Epithelial cell of prostate (primary cell): ENCODE results near the gene HYKK.
"Not testable (repeated sequence)": the region's sequence is repeated elsewhere in the genome, so short reads cannot be mapped to it uniquely, and the experiment has no call there.

Experiments used
- DNase-seq: peaks from one replicate; pipeline ENCODE4 v3.0.0-alpha.2; 2011; ENCODE audit warnings: low read depth, low spot score
- H3K27ac ChIP-seq: fragments of 450-650 bp; 2 replicates; pipeline ENCODE4 v1.5.1; 2017; ENCODE audit warnings: mild to moderate bottlenecking

Gene HYKK

GRCh38 chr15:78539464-78540140 is 32.2 kb downstream of the HYKK start:
- DNase-seq: not testable (repeated sequence)

DNA sequence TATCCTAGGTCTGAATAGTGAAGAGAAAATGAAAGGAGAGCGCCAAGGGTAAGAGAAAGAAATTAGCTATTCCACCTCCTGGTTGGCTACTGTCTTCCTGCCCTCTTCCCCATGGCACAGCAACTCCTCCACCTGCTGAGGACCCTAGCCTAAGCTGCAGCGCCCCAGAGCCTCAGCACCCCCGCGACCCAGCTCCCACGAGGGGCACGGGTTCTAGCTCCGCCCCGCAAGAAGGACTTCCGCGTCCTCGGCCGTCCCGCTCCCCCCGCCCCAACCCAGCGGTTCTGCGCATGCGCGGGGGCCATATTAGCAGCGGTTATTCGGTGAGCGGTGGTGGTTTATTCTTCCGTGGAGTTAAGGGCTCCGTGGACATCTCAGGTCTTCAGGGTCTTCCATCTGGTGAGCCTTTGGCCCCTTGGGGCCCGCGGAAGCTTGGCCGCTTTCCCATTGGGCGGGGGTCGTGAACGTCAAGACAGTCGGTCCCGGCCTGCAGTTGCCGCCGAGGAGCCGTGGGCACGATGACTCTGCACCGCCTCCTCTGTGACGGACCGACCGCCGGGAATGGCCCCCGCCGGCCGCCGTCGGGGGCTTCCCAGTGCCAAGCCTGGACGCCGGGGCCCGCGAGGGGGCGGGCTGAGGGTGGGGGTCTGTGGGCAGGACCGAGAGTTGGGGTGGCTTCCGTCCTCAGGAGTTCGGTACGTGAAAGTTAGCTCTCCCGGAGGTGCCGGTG is 32.9 kb downstream of the HYKK start, which contains the start of gene PSMA4:
Gene PSMA4, plus strand, starts transcription at position 304 of the 730 bp plus-strand sequence. CDS start 1,484 bp downstream, outside the sequence.
- no peak for DNase-seq
- H3K27ac ChIP-seq: peak within 1 kb of the TSS; percentile 68

More at GRCh38 chr15:78539464-78540140, 32.2 kb downstream of the HYKK start:
- peak overlapping the region; percentile 68 for H3K27ac ChIP-seq

GRCh38 chr15:78540871-78541743 is 33.7 kb downstream of the HYKK start:
- no peak for DNase-seq
- peak overlapping the region; percentile 68 for H3K27ac ChIP-seq

DNA sequence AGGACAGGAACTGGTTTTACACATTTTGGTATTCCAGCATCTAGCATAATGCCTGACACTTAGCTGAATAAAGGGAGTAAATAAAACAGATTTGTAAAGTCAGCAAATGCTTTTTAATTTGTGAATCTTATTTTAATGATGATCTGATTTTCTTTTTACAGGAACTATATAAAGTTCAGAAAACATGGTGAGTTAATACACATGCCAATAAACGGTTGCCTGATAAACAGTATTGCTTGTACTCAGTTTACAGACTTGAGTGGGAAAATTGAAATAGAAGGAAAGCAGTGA is 34.3 kb downstream of the HYKK start:
- DNase-seq: no peak

DNA sequence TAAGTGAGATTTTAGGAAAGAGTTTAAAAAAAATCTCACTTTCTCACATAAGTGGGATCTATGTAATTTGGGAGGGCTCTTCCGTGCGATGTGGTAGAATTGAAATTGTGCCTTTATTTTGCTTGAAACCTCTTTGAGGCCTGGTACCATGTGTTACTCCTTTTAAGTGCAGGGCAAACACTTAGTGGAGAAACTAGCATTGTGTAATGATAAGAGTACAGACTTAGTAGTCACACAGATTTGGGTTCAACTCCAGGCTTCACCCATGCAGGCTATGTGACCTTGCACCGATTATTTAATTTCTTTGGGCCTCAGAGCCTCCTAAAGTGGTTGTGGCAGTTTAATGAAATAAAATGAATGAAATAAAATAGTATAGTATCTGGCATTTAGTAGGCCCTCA is 35.3 kb downstream of the HYKK start:
- H3K27ac ChIP-seq: no peak overlapping the region
- DNase-seq: no peak

More for the DNA sequence above, 34.3 kb downstream of the HYKK start:
- H3K27ac ChIP-seq: peak overlapping the region; percentile 68

GRCh38 chr15:78550194-78550593 is 42.8 kb downstream of the HYKK start:
- no peak overlapping the region for H3K27ac ChIP-seq
- DNase-seq: no peak

DNA sequence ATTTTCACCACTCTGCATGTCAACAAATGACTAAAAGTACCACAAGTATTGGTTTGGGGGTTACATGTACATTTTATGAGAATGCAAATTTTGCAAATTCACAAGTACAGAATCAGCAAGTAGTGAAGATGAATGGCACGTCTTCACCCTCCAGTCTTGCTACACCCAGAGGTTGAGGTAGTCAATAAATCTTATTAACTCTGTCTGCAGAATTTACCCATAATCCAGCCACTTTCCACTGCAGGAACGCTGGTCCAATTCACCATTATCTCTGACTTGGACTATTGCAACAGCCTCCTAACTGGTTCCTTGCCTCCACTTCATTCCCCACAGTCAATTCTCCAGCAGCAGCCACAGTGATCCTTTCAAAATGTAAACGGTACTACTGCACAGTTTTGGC is 43.4 kb downstream of the HYKK start:
- no peak overlapping the region for H3K27ac ChIP-seq
- DNase-seq: no peak

GRCh38 chr15:78551902-78552301 is 44.5 kb downstream of the HYKK start:
- no peak for DNase-seq
- H3K27ac ChIP-seq: no peak overlapping the region

GRCh38 chr15:78552597-78552996 is 45.2 kb downstream of the HYKK start:
- H3K27ac ChIP-seq: no peak overlapping the region
- no peak for DNase-seq

- not testable (repeated sequence) for DNase-seq, H3K27ac ChIP-seq
Measured at GRCh38 chr15:78560201-78560600, 52.8 kb downstream of the HYKK start.

- no peak for DNase-seq
- H3K27ac ChIP-seq: no peak overlapping the region
Measured at GRCh38 chr15:78561490-78561889, 54.1 kb downstream of the HYKK start.

DNA sequence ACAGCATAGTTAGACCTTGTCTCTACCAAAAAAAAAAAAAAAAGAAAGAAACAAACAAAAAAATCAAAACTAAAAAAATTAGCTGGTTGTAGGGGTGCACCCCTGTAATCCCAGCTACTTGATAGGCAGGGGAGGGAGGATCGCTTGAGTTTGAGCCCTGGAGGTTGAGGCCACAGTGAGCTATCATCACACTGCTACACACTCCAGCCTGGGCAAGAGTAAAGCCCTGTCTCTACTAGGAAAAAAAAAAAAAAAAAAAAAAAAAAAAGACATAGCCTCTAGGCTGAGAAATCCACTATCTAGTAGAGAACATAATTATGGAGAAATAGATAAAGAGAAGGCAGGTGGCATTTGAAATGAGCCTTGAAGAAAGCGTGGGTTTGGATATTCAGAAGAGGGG is 55.7 kb downstream of the HYKK start:
- DNase-seq: no peak
- H3K27ac ChIP-seq: no peak overlapping the region

DNA sequence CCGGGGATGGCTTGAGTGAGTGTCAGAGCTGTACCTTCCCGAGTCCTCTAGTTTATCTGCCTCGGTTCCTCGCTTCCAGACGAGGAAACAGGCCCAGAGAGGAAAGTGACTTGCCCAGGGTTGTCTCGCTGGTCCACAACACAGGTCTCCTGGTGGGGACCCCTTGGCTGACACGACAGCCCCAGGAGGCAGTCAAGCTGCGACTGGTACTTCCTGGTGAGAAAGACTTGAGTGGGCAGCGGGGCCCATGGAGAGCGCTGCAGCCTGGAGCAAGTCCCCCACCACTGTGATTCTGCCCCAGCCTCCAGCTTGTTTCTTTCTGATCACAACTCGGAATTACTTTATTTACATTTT is 57.3 kb downstream of the HYKK start:
- H3K27ac ChIP-seq: no peak overlapping the region
- no peak for DNase-seq

DNA sequence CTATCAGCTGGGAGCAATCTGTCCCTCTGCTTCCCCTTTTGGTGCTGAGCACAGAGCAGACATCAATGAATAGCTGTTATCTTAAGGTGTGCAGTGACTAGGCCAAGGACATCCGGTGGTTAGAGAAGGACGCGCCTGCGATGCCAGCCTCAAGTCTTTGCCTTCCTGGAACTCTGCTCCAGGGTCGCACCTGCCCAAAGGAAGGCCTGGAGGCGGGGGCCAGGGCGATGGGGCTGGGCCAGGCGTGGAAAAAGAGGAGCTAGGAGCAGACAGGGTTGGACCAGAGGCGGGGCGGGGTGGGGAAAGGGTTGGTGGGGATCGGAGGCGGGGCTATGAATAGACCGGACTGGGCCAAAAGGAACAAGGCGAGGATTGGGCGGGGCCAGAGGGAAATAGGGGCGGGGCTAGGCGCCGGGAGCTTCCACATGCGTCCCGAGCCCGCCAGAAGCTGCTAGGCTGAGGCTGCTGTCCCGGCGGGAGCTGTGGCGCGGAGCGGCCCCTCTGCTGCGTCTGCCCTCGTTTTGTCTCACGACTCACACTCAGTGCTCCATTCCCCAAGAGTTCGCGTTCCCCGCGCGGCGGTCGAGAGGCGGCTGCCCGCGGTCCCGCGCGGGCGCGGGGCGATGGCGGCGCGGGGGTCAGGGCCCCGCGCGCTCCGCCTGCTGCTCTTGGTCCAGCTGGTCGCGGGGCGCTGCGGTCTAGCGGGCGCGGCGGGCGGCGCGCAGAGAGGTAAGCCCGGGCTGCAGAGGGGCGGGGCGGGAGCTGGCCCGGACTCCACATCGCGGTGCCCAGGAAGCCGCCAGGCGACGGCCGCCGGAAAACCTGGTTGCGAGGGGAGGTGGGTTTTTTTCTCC is 57.9 kb downstream of the HYKK start, which contains the start of gene CHRNA5:
Gene CHRNA5, plus strand, starts transcription at position 424 of the 854 bp plus-strand sequence. Its CDS starts 200 bp downstream, at position 624.
- peak within 1 kb of the TSS; percentile 22 for H3K27ac ChIP-seq
- peak; percentile 27 for DNase-seq

- peak overlapping the region; percentile 22 for H3K27ac ChIP-seq
- no peak for DNase-seq
Measured at GRCh38 chr15:78565951-78566774, 58.8 kb downstream of the HYKK start.

DNA sequence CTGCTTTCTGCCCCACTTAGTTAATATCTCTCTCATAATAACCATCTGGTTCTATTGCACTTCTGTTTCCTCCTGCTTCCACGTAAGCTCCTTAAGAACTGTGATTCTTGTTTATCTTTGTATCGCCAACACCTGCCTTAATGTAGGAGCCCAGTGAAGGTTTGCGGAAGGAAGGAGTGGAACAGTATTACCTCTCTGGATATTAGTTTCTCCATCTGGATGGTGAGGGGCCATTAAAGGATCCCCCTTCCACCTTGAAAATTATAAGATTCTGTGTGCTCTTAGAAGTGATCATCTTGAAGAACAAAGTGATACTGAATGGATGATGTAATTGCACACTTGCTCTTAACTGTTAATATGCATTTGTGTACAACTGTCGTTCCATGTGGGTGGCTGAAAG is 60.2 kb downstream of the HYKK start:
- H3K27ac ChIP-seq: no peak overlapping the region
- DNase-seq: no peak

DNA sequence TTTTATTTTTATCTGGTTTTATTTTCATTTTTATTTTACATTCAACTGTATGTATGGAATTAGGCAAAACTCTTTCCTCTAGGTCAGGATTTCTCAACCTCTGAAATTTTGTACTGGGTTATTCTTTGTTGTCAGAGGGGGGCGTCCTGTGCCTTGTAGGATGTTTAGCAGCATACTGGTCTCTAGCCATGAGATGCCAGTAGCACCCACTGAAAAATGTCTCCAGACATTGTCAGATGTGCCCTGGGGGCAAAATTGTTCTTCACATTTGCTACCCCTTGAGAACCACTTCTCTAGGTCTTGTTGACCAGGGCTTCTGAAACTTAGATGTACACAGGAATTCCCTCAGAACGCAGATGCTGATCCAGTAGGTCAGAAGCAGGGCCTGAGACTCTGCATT is 63.3 kb downstream of the HYKK start:
- DNase-seq: no peak
- no peak overlapping the region for H3K27ac ChIP-seq

GRCh38 chr15:78571382-78571781 is 64.0 kb downstream of the HYKK start:
- no peak overlapping the region for H3K27ac ChIP-seq
- DNase-seq: no peak

DNA sequence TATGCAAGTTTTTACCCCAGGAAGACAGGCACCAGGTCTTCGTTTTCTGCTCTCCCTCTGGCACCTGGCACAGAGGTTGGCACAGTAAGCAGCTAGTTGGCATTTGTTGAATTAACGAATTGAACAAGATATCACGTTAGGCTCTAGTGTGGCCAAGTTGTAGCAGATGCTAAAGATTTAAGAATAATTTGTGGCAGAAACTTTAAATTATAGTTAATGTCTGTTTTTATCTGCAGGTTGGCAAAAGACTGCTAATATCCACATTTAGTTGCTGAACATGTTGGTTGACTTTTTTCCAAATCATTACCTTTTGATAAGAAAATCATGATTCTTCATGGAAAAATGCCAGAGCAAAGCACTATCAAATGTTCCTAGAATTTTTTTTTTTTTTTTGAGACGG is 66.0 kb downstream of the HYKK start:
- DNase-seq: no peak
- no peak overlapping the region for H3K27ac ChIP-seq
